ENCODE data around the gene CC2D1A. TPM values are rescaled to one million over a fixed set of nuclear protein-coding genes. Genes with fewer than 3 reads are reported as not detected.

Gene CC2D1A
- total RNA-seq, 1 experiment from 2014 or later = 67.7 TPM

- Histone ChIP-seq H3K36me3 (ENCODE audit: low read depth, low read length) (peaks cover 12% of the 10 kb centered on the region; the same call in 1 of the 2 replicates), H3K9ac (ENCODE audit: low read length) (no peak overlapping the region), H3K9me2 (replicated peaks; ENCODE audit: low read length) (no peaks in the 10 kb centered on the region), H3F3A (ENCODE audit: low read length, unreplicated experiment) (no peaks in the 10 kb centered on the region), H3K27ac (ENCODE audit: low read length) (no peak overlapping the region), H3K27me3 (ENCODE audit: low read length) (no peaks in the 10 kb centered on the region), H2AFZ (ENCODE audit: low read length) (no peak overlapping the region), H3K4me3 (ENCODE audit: low read length) (no peak overlapping the region), H4K20me1 (ENCODE audit: low read length) (no peaks in the 10 kb centered on the region; the same call in 1 of the 2 replicates), H3K79me2 (ENCODE audit: low read length) (peaks cover 20% of the 10 kb centered on the region), H3K9me3 (ENCODE audit: low read length) (no peaks in the 10 kb centered on the region), H3K4me1 (ENCODE audit: insufficient read depth, low read length) (peaks cover 13% of the 10 kb centered on the region), H3K4me2 (ENCODE audit: low read length) (no peak overlapping the region)
- CTCF ChIA-PET = no interaction called here
- no TSS peak for BruUV-seq (replicated peaks)
- DNase-seq (no peak), ATAC-seq (no peak)
- TF ChIP-seq EZH2 (IDR thresholded peaks at IDR 0.05; ENCODE audit: low read length, unreplicated experiment) (no peak), EZH2phosphoT487 (IDR thresholded peaks at IDR 0.05; ENCODE audit: borderline replicate concordance, low read length) (no peak)
- TF ChIP-seq, protein P1, sequence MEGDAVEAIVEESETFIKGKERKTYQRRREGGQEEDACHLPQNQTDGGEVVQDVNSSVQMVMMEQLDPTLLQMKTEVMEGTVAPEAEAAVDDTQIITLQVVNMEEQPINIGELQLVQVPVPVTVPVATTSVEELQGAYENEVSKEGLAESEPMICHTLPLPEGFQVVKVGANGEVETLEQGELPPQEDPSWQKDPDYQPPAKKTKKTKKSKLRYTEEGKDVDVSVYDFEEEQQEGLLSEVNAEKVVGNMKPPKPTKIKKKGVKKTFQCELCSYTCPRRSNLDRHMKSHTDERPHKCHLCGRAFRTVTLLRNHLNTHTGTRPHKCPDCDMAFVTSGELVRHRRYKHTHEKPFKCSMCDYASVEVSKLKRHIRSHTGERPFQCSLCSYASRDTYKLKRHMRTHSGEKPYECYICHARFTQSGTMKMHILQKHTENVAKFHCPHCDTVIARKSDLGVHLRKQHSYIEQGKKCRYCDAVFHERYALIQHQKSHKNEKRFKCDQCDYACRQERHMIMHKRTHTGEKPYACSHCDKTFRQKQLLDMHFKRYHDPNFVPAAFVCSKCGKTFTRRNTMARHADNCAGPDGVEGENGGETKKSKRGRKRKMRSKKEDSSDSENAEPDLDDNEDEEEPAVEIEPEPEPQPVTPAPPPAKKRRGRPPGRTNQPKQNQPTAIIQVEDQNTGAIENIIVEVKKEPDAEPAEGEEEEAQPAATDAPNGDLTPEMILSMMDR (conservative IDR thresholded peaks at IDR 0.05; ENCODE audit: low read depth, low read length) = no peak
- intact Hi-C loops (cut with micrococcal nuclease) = no loop called here
- POLR2A ChIA-PET (ENCODE audit: unreplicated experiment) = no interaction called here
Observed at GRCh38 chr19:13951043-13951442, 45.0 kb downstream of the CC2D1A start.

- no peak for DNase-seq
- peaks cover 20% of the 10 kb centered on the region for H3K79me2 ChIP-seq (ENCODE audit: low read length)
- peaks cover 10% of the 10 kb centered on the region for H3K4me1 ChIP-seq (ENCODE audit: insufficient read depth, low read length)
- peak; percentile 1; the same call in 1 of the 2 replicates for ATAC-seq
- no peaks in the 10 kb centered on the region for H3F3A ChIP-seq (ENCODE audit: low read length, unreplicated experiment)
- peak overlapping the region; percentile 59 for H3K4me3 ChIP-seq (ENCODE audit: low read length)
- TF ChIP-seq EZH2 (IDR thresholded peaks at IDR 0.05; ENCODE audit: low read length, unreplicated experiment) (no peak), EZH2phosphoT487 (IDR thresholded peaks at IDR 0.05; ENCODE audit: borderline replicate concordance, low read length) (no peak)
- TF ChIP-seq, protein P1 (conservative IDR thresholded peaks at IDR 0.05; ENCODE audit: low read depth, low read length) = no peak
- H2AFZ ChIP-seq (ENCODE audit: low read length) = peak overlapping the region; percentile 67
- H3K9ac ChIP-seq (ENCODE audit: low read length) = no peak overlapping the region
- H4K20me1 ChIP-seq (ENCODE audit: low read length) = no peaks in the 10 kb centered on the region; the same call in 1 of the 2 replicates
- H3K27me3 ChIP-seq (ENCODE audit: low read length) = no peaks in the 10 kb centered on the region
- intact Hi-C loops (cut with micrococcal nuclease) = loop anchor here (1.0 to 2.0 kb wide), 2 partner anchors 45 to 71 kb away; partner anchors contain the start of genes BRME1 and CC2D1A
- ChIA-PET CTCF (interaction anchor here (0.6 kb wide), 1 partner anchor 44 kb away, joined by 8 read pairs; no protein-coding TSS in a partner anchor), POLR2A (ENCODE audit: unreplicated experiment) (interaction anchor here (0.6 to 0.8 kb wide), 2 partner anchors 55 to 80 kb away, joined by 4 to 5 read pairs; partner anchors contain the start of gene RFX1)
- peaks cover 19% of the 10 kb centered on the region; the same call in 1 of the 2 replicates for H3K36me3 ChIP-seq (ENCODE audit: low read depth, low read length)
- peak overlapping the region; percentile 72 for H3K4me2 ChIP-seq (ENCODE audit: low read length)
- BruUV-seq (replicated peaks) = no TSS peak
- H3K27ac ChIP-seq (ENCODE audit: low read length) = no peak overlapping the region
- no peaks in the 10 kb centered on the region for H3K9me2 ChIP-seq (replicated peaks; ENCODE audit: low read length)
- H3K9me3 ChIP-seq (ENCODE audit: low read length) = no peaks in the 10 kb centered on the region
Observed at GRCh38 chr19:13951799-13952153, 45.8 kb downstream of the CC2D1A start.
